Activated CD4-positive, alpha-beta memory T cell treated with anti-CD3 and anti-CD28 coated beads, Interleukin-2, amount 10 ng/mL, durations not matched to agents 7 days and 5 days (primary cell): ENCODE measurements around the gene GPC5. TPM values are rescaled to one million over a fixed set of nuclear protein-coding genes. Genes with fewer than 3 reads are reported as not detected.

ENCODE experiments used
- CTCF ChIA-PET: fragments of 350-600 bp; sonication (Branson Sonifier 250); formaldehyde crosslinking; loops from one replicate; lab custom pipeline; 2021; ENCODE audit warnings: antibody characterized with exemption, inconsistent platforms; lab: Charles Lee
- POLR2A ChIA-PET: fragments of 350-600 bp; sonication (Branson Sonifier 250); formaldehyde crosslinking; loops from one replicate; lab custom pipeline; 2021; ENCODE audit warnings: antibody characterized with exemption; lab: Charles Lee
- DNase-seq: peaks from one replicate; pipeline ENCODE4 v3.0.0-alpha.2; 2020
- H3K27ac Mint-ChIP-seq: one replicate; pipeline ENCODE4 v1.8.0; 2021; ENCODE audit warnings: mild to moderate bottlenecking, mixed read lengths
- H3K27me3 Mint-ChIP-seq: one replicate; pipeline ENCODE4 v1.8.0; 2021; ENCODE audit warnings: mixed read lengths
- H3K36me3 Mint-ChIP-seq: one replicate; pipeline ENCODE4 v1.8.0; 2021; ENCODE audit warnings: low read depth, mixed read lengths
- H3K4me1 Mint-ChIP-seq: one replicate; pipeline ENCODE4 v1.8.0; 2021; ENCODE audit warnings: mixed read lengths
- H3K4me3 Mint-ChIP-seq: one replicate; pipeline ENCODE4 v1.8.0; 2021; ENCODE audit warnings: mild to moderate bottlenecking, mixed read lengths
- H3K9me3 Mint-ChIP-seq: one replicate; pipeline ENCODE4 v1.8.0; 2021; ENCODE audit warnings: mixed read lengths
- total RNA-seq, 2 experiments: library from RNA; stranded (reverse); gene quantifications; one replicate each; pipeline ENCODE4 v1.2.3, GENCODE V29; 2021

GPC5 gene
- total RNA-seq, 2 experiments from 2014 or later, result not detected

GRCh38 chr13:91375116-91375729, 23.2 kb upstream of the GPC5 start:
- ChIA-PET CTCF (interaction anchor here (0.7 to 4.8 kb wide), 3 partner anchors 9 to 62 kb away, joined by 3 to 21 read pairs (median 6); no protein-coding TSS in a partner anchor), POLR2A (interaction anchor here (1.1 kb wide), 1 partner anchor 21 kb away, joined by 3 read pairs; no protein-coding TSS in a partner anchor)
- peaks cover 3% of the 10 kb centered on the region for H3K4me1 Mint-ChIP-seq
- no peaks in the 10 kb centered on the region for H3K36me3 Mint-ChIP-seq
- no peak overlapping the region for H3K27ac Mint-ChIP-seq
- H3K27me3 Mint-ChIP-seq, result peaks cover 18% of the 10 kb centered on the region
- H3K9me3 Mint-ChIP-seq, result no peaks in the 10 kb centered on the region
- no peak for DNase-seq
- no peak overlapping the region for H3K4me3 Mint-ChIP-seq

GRCh38 chr13:91381371-91381770, 17.1 kb upstream of the GPC5 start:
- no peaks in the 10 kb centered on the region for H3K4me1 Mint-ChIP-seq
- no peak for DNase-seq
- peaks cover 19% of the 10 kb centered on the region for H3K27me3 Mint-ChIP-seq
- H3K27ac Mint-ChIP-seq, result no peak overlapping the region
- H3K36me3 Mint-ChIP-seq, result no peaks in the 10 kb centered on the region
- ChIA-PET POLR2A (no interaction called here), CTCF (interaction anchor here (0.7 to 1.3 kb wide), 3 partner anchors 26 to 341 kb away, joined by 3 to 9 read pairs (median 4); no protein-coding TSS in a partner anchor)
- H3K4me3 Mint-ChIP-seq, result no peak overlapping the region
- no peaks in the 10 kb centered on the region for H3K9me3 Mint-ChIP-seq

DNA sequence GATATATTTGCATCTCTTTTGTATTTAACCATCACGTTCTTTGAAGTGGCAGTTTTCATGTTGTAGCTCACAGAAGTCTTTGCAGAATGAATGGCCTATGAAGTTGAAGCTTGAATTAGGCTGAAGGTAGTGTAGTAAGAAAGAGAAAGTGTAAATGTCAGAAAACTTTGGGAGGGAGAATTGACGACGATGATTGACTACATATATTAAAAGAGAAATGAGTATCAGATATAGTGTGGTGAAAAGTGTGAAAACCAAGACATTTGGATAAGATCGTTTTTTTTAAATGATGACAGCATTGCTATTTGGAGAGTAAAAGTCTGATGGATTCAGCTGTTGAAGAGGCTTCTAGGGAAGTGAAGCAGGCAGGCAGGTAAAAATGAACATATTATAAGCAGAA, 14.6 kb upstream of the GPC5 start:
- Mint-ChIP-seq H3K27me3 (peaks cover 26% of the 10 kb centered on the region), H3K4me1 (no peaks in the 10 kb centered on the region), H3K4me3 (no peak overlapping the region), H3K27ac (no peak overlapping the region), H3K36me3 (no peaks in the 10 kb centered on the region), H3K9me3 (no peaks in the 10 kb centered on the region)
- ChIA-PET CTCF (interaction anchor here (0.9 kb wide), 1 partner anchor 9 kb away, joined by 3 read pairs; no protein-coding TSS in a partner anchor), POLR2A (interaction anchor here (1.3 kb wide), 1 partner anchor 11 kb away, joined by 4 read pairs; no protein-coding TSS in a partner anchor)
- DNase-seq, result no peak

DNA sequence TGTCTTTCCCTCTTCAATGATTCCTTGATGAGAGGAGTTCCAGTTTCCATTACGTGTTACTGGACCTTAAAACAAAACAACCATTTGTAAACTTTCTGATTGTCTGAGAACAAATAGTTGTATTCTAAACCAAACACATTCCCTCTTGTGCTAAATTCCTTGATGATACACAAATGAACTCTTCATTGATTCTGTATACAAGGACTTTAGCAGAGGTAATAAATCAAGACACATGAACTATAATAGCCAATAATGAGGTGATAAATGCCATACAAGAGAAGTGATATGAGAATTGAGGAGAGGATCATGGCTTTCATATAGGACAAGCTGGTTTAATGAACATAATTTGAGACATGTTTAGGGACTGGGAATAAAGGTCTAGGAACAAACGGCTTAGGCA, 13.5 kb upstream of the GPC5 start:
- Mint-ChIP-seq H3K9me3 (no peaks in the 10 kb centered on the region), H3K4me1 (no peaks in the 10 kb centered on the region), H3K27me3 (peaks cover 32% of the 10 kb centered on the region), H3K4me3 (no peak overlapping the region), H3K27ac (no peak overlapping the region), H3K36me3 (no peaks in the 10 kb centered on the region)
- no peak for DNase-seq
- ChIA-PET POLR2A (no interaction called here), CTCF (interaction anchor here (1.2 kb wide), 1 partner anchor 22 kb away, joined by 5 read pairs; no protein-coding TSS in a partner anchor)

- CTCF ChIA-PET, result no interaction called here
- H3K4me1 Mint-ChIP-seq, result no peaks in the 10 kb centered on the region
- H3K27ac Mint-ChIP-seq, result no peak overlapping the region
- no peak for DNase-seq
- no peak overlapping the region for H3K4me3 Mint-ChIP-seq
- POLR2A ChIA-PET, result no interaction called here
- no peaks in the 10 kb centered on the region for H3K36me3 Mint-ChIP-seq
- peaks cover 45% of the 10 kb centered on the region for H3K27me3 Mint-ChIP-seq
- no peaks in the 10 kb centered on the region for H3K9me3 Mint-ChIP-seq
Measured at GRCh38 chr13:91389186-91389585, 9.2 kb upstream of the GPC5 start.

GRCh38 chr13:91397595-91397994, 826 bp upstream of the GPC5 start:
- H3K4me1 Mint-ChIP-seq, result peaks cover 10% of the 10 kb centered on the region
- peaks cover 63% of the 10 kb centered on the region for H3K27me3 Mint-ChIP-seq
- H3K36me3 Mint-ChIP-seq, result no peaks in the 10 kb centered on the region
- H3K27ac Mint-ChIP-seq, result no peak overlapping the region
- ChIA-PET CTCF (no interaction called here), POLR2A (no interaction called here)
- no peak for DNase-seq
- no peak overlapping the region for H3K4me3 Mint-ChIP-seq
- H3K9me3 Mint-ChIP-seq, result no peaks in the 10 kb centered on the region

DNA sequence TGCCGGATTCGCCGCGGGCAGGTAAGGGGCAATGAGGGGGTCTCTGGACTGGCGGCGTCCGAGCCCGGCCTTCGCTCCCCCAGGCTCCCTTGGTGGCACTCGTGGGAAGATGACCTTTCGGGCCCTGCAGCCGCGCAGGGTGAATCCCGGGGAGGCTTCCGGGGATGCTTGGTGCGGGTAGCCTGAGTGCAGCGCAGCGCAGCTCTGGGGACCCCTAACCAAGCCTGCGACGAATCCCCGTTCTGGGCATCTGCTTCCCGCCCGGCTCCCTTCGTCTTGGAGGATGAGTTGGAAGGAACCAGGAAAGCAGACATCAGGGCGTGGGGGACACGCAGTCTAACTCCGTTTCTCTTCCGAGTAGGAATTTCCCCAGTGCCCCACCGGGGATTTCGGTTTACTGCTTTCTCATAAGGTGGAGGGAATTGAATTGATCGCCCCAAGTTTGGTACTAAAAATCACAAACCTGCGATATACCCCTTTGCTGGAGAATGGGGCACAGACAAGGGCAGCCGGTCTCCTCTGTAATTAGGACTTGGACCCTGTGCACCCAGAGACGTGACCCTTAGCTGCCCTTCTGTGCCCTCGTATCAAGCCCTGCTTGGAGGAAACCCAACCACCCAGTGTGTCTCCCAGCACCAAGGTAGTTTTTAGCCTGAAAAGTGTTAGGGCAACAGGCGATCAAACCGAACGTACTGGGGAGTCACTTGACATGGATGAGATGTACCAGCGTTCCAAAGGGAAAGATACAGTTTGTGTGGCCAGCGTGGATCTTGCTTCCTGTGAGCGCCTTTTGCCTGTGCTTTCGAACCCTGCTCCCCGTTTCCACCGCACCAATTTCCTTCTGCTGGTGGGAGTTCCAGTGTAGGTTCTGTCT, 1.0 kb downstream of the GPC5 start:
- Mint-ChIP-seq H3K27ac (no peak overlapping the region), H3K9me3 (no peaks in the 10 kb centered on the region), H3K4me1 (peaks cover 10% of the 10 kb centered on the region), H3K36me3 (no peaks in the 10 kb centered on the region), H3K4me3 (peak overlapping the region; percentile 48), H3K27me3 (peaks cover 68% of the 10 kb centered on the region)
- POLR2A ChIA-PET, result no interaction called here
- CTCF ChIA-PET, result interaction anchor here (1.4 kb wide), 1 partner anchor 86 kb away, joined by 5 read pairs; no protein-coding TSS in a partner anchor
- no peak for DNase-seq

DNA sequence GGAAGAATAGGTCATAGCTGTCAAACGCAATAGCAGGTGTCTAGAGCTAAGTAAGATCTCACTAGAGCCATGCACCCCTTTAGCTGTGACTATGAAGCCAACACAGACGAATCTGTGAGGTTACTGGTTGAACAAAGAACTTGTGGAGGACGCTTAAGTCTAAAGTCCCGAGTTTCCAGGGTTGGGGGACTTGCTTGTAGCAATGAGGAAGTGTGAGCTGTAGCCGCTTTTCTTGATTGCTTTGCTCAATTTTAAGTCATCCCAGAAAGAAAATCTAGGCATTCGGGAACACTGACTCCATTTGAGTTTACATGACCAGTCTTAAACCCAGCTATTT, 1.6 kb downstream of the GPC5 start:
- no peaks in the 10 kb centered on the region for H3K9me3 Mint-ChIP-seq
- H3K4me1 Mint-ChIP-seq, result peaks cover 10% of the 10 kb centered on the region
- CTCF ChIA-PET, result no interaction called here
- H3K4me3 Mint-ChIP-seq, result no peak overlapping the region
- no peak for DNase-seq
- H3K27ac Mint-ChIP-seq, result no peak overlapping the region
- H3K27me3 Mint-ChIP-seq, result peaks cover 62% of the 10 kb centered on the region
- POLR2A ChIA-PET, result no interaction called here
- H3K36me3 Mint-ChIP-seq, result no peaks in the 10 kb centered on the region

DNA sequence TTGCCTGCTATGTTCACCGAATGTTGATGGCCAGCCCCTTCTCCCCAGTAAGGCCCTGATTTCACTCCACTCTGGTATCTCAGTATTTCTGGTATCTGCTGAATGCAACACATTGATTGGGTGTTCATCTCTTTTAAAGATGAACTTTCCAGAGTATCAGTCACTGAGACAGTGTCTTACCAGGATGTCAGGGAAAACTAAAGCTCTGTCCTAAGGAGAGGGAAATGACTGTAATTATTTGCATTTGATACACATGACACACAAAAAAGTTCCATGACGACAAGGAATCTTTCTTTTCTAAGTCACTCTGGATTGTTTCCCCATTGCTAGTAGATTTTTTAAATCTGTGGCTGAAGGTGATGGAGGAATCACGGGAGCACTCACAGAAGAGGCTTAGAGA, 2.2 kb downstream of the GPC5 start:
- no peaks in the 10 kb centered on the region for H3K36me3 Mint-ChIP-seq
- no peak for DNase-seq
- POLR2A ChIA-PET, result no interaction called here
- H3K4me1 Mint-ChIP-seq, result peaks cover 10% of the 10 kb centered on the region
- no peaks in the 10 kb centered on the region for H3K9me3 Mint-ChIP-seq
- H3K4me3 Mint-ChIP-seq, result no peak overlapping the region
- CTCF ChIA-PET, result no interaction called here
- peaks cover 61% of the 10 kb centered on the region for H3K27me3 Mint-ChIP-seq
- no peak overlapping the region for H3K27ac Mint-ChIP-seq

DNA sequence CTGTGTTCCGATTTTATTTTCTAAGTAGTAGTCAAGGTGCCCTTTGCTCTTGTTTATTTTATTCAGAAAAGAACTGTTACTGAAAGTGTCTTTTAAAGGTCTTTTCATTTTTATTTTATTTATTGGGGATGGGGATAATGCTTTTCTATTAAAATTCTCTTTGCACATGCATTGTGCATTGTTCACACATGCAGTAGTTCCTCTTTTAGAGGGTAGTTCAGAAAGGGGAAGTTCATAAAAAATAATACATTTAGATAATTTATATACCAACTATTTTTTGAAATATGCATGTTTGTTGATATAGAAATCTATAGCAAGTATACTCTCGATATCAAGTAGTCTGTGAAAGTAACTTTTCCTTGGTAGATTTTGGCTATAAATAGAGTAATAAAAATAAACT, 3.5 kb downstream of the GPC5 start:
- H3K36me3 Mint-ChIP-seq, result no peaks in the 10 kb centered on the region
- no peak for DNase-seq
- H3K4me1 Mint-ChIP-seq, result peaks cover 10% of the 10 kb centered on the region

DNA sequence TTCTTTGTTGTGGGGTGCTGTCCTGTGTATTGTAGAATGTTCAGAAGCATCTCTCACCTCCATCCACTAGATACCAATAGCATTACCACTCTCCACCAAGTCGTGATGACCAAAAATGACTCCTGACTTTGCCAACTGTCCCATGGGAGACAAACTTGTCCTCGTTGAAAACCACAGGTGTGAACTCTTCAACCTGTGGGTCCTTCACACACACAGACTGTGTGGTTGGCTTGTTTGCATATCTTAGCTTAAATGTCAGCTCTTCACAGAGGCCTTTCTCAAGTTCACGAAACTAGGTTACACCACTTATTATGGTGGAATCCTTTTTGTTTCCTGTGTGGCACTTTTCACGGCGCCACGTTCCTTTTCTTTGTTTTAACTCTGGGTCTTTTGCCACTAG, 6.8 kb downstream of the GPC5 start:
- Mint-ChIP-seq H3K27ac (no peak overlapping the region), H3K9me3 (no peaks in the 10 kb centered on the region), H3K4me3 (no peak overlapping the region), H3K36me3 (no peaks in the 10 kb centered on the region), H3K4me1 (no peaks in the 10 kb centered on the region), H3K27me3 (peaks cover 50% of the 10 kb centered on the region)
- DNase-seq, result no peak
- ChIA-PET POLR2A (no interaction called here), CTCF (interaction anchor here (1.2 kb wide), 1 partner anchor 97 kb away, joined by 4 read pairs; no protein-coding TSS in a partner anchor)

More for the DNA sequence above, 3.5 kb downstream of the GPC5 start:
- Mint-ChIP-seq H3K27ac (no peak overlapping the region), H3K4me3 (no peak overlapping the region), H3K9me3 (no peaks in the 10 kb centered on the region), H3K27me3 (peaks cover 54% of the 10 kb centered on the region)
- ChIA-PET CTCF (no interaction called here), POLR2A (no interaction called here)

DNA sequence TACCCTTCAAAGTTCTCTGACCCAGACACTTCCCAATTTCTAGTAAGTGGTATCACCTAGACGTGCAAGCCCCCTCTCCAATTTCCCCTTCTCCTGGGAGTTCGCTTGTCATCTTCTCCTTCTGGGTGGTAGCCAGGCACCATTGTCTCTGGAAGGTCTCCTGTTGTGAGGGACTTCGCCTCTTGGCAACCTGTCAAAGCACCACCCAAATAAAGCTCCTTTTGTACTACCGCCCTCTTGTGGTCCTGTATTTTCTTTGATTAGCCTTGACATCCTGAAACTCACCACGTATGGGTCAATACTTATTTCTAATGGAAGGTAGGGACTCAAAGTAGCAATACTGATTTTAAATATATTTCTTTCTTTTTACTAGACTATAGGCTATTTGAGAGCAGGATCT, 8.2 kb downstream of the GPC5 start:
- no peaks in the 10 kb centered on the region for H3K9me3 Mint-ChIP-seq
- no peaks in the 10 kb centered on the region for H3K4me1 Mint-ChIP-seq
- POLR2A ChIA-PET, result no interaction called here
- peaks cover 41% of the 10 kb centered on the region for H3K27me3 Mint-ChIP-seq
- H3K4me3 Mint-ChIP-seq, result no peak overlapping the region
- no peaks in the 10 kb centered on the region for H3K36me3 Mint-ChIP-seq
- CTCF ChIA-PET, result interaction anchor here (0.7 to 3.4 kb wide), 8 partner anchors 21 to 271 kb away, joined by 3 to 21 read pairs (median 7); no protein-coding TSS in a partner anchor
- H3K27ac Mint-ChIP-seq, result no peak overlapping the region
- no peak for DNase-seq

DNA sequence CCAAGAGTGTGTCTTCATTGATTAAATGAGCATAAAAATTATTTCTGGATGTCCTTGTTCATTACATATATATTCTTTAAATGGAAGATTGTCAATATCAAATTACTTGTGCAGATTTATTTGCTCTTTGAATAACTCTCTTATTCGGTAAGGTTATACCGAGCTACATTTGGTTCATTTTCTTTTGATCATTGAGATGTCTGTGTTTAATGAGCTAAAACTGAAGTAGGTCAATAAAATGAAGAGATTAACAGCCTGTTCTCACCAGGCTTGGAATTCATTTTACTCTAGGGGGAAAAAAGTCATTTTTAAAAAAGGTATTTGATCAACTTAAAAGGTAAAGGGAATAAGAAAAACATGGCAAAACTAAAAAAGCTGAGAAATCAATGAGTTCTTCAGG, 10.6 kb downstream of the GPC5 start:
- POLR2A ChIA-PET, result no interaction called here
- no peaks in the 10 kb centered on the region for H3K4me1 Mint-ChIP-seq
- H3K27ac Mint-ChIP-seq, result no peak overlapping the region
- CTCF ChIA-PET, result interaction anchor here (0.5 to 3.4 kb wide), 4 partner anchors 24 to 95 kb away, joined by 3 to 21 read pairs (median 4); no protein-coding TSS in a partner anchor
- H3K9me3 Mint-ChIP-seq, result no peaks in the 10 kb centered on the region
- H3K27me3 Mint-ChIP-seq, result peaks cover 29% of the 10 kb centered on the region
- DNase-seq, result no peak
- H3K4me3 Mint-ChIP-seq, result no peak overlapping the region
- no peaks in the 10 kb centered on the region for H3K36me3 Mint-ChIP-seq
